ENCODE measurements around the gene FOXP1. TPM values are rescaled to one million over a fixed set of nuclear protein-coding genes. Genes with fewer than 3 reads are reported as not detected.

Gene FOXP1
- total and polyA plus RNA-seq, 2 of the 13 experiments (the other 11 are each of a cell fraction or from before 2014, with no cell fraction given), result 40.4 to 59.0 TPM

DNA sequence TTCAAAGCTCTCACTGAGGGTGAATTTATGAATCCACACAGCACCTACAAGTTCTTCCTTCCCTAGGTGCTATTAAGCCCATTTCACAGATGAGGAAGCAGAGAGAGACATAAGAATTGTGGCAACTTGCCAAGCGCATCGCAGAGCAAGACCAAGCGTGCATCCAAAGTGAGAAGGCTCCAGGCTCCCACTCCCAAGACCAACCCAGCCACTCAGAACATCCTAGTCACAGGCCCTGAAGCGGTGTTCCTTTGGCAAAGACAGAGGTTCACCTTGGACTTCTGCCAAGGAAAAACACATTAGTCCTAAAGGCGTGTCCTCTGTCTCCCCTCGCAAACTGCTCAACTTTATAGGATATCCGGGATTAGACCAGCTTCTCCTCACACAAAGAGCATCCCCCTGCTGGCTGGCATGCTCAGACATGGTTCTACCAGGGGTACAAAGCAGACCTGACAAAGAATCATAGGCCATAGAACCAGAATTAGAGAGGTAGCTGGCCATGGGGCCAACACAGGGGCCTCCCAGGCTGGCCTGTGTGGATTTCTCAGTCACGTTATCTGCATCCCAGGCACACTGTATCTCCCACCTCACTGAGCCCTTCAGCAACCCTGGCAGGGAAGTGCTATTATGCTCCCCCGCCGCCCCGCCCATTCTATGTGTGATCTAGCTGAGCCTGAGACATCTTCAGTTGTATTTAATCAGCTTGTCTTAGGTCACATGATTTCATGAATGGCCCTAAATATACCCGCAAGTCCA lies 160.2 kb downstream of the FOXP1 start:
- DNase-seq (ENCODE audit: low spot score), result no peak
- H3K4me3 ChIP-seq (replicated peaks in 1 of 3; ENCODE audit: insufficient read depth in 1 of 3, low read depth in 2 of 3, low read length in 3 of 3), result no peak overlapping the region
- intact Hi-C loops (cut with micrococcal nuclease; ENCODE audit: unreplicated experiment) (no loop called here), in situ Hi-C loops (cut with HindIII; ENCODE audit: extremely low pct_ligation_motif_present, low pct_unique_long_range_greater_than_20kb) (no loop called here)
- H3K9me3 ChIP-seq (ENCODE audit: low read length), result no peaks in the 10 kb centered on the region
- over 99% methylated on average over 10 of the region's 12 CpGs for WGBS (ENCODE audit: low lambda C conversion rate)
- H3K27me3 ChIP-seq (ENCODE audit: control insufficient read depth in 1 of 2, insufficient read depth in 2 of 2, low read length in 2 of 2), result no peaks in the 10 kb centered on the region
- TF ChIP-seq, protein P1, sequence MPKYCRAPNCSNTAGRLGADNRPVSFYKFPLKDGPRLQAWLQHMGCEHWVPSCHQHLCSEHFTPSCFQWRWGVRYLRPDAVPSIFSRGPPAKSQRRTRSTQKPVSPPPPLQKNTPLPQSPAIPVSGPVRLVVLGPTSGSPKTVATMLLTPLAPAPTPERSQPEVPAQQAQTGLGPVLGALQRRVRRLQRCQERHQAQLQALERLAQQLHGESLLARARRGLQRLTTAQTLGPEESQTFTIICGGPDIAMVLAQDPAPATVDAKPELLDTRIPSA (CRISPR knock-in tag; IDR thresholded peaks at IDR 0.05; ENCODE audit: borderline replicate concordance), result no peak
- TF ChIP-seq ZNF629 (CRISPR knock-in tag; conservative IDR thresholded peaks at IDR 0.05), result peak; percentile 68
- no peak overlapping the region for H3K4me2 ChIP-seq (ENCODE audit: low read depth, low read length)
- no peak for FAIRE-seq
- peak; percentile 55 for ATAC-seq
- H3K27ac ChIP-seq (ENCODE audit: extremely low read length, insufficient read depth, low read length), result no peak overlapping the region
- H3K4me1 ChIP-seq (ENCODE audit: insufficient read depth, low read length), result peaks cover 4% of the 10 kb centered on the region; the same call in 1 of the 2 replicates
- ChIA-PET POLR2A (no interaction called here), CTCF (ENCODE audit: low intra/inter-chr PET ratio, low total read pairs) (no interaction called here)
- H3K9ac ChIP-seq (ENCODE audit: insufficient read depth, low read depth, low read length), result no peak overlapping the region
- BruUV-seq (replicated peaks), result no TSS peak
- peaks cover 0 to 5% of the 10 kb centered on the region in 2 experiments; a peak in 1 of 5 replicates for H3K36me3 ChIP-seq (replicated peaks in 1 of 2; ENCODE audit: control insufficient read depth in 1 of 2, insufficient read depth in 2 of 2, low read length in 2 of 2)
- peaks cover 32% of the 10 kb centered on the region for H3K79me2 ChIP-seq (ENCODE audit: insufficient read depth, low read length)
- H4K20me1 ChIP-seq (ENCODE audit: insufficient read depth, low read length), result peaks cover 9% of the 10 kb centered on the region
- no peak overlapping the region for H2AFZ ChIP-seq (ENCODE audit: low read length)

DNA sequence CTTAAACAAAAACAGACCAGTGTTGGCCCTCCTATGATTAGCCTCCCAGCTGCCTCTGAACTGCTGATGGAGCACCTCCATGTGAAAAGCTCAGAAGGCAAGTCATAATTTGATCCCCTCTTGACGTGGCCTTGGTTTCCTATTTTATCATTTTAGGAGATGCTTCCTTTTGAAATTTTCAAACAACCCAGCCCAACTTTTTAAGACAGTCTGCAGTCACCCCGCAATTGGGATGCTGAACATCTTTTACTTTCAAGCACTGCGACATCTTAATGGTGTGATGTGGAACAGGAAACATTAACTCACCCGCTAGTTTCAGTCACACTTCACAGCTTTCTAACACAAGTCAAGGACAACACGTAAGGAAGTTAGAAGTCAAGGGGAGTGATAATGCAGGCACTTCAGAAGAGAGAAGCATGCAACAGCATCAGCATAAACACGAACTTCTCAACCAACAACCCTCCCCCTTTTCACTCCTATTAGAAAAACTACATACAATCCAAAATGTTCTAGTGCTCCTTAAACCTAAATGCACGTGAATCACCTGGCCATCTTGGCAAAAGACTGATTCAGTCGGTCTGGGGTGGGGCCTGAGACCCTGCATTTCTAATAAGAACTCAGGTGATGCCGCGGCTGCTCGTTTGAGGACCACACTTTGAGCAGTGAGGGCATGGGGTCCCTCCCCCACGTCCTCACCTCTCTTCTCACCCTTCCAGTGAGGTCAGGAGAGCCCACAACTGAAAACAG lies 161.5 kb downstream of the FOXP1 start:
- H3K79me2 ChIP-seq (ENCODE audit: insufficient read depth, low read length), result peaks cover 29% of the 10 kb centered on the region
- H4K20me1 ChIP-seq (ENCODE audit: insufficient read depth, low read length), result peaks cover 9% of the 10 kb centered on the region
- no peak overlapping the region for H3K9ac ChIP-seq (ENCODE audit: insufficient read depth, low read depth, low read length)
- H3K36me3 ChIP-seq (replicated peaks in 1 of 2; ENCODE audit: control insufficient read depth in 1 of 2, insufficient read depth in 2 of 2, low read length in 2 of 2), result peaks cover 0 to 5% of the 10 kb centered on the region in 2 experiments; a peak in 1 of 5 replicates
- no peak for DNase-seq (ENCODE audit: low spot score)
- no peak overlapping the region for H3K4me3 ChIP-seq (replicated peaks in 1 of 3; ENCODE audit: insufficient read depth in 1 of 3, low read depth in 2 of 3, low read length in 3 of 3)
- ChIA-PET POLR2A (no interaction called here), CTCF (ENCODE audit: low intra/inter-chr PET ratio, low total read pairs) (no interaction called here)
- H3K27me3 ChIP-seq (ENCODE audit: control insufficient read depth in 1 of 2, insufficient read depth in 2 of 2, low read length in 2 of 2), result no peaks in the 10 kb centered on the region
- BruUV-seq (replicated peaks), result no TSS peak
- intact Hi-C loops (cut with micrococcal nuclease; ENCODE audit: unreplicated experiment) (no loop called here), in situ Hi-C loops (cut with HindIII; ENCODE audit: extremely low pct_ligation_motif_present, low pct_unique_long_range_greater_than_20kb) (no loop called here)
- H2AFZ ChIP-seq (ENCODE audit: low read length), result no peak overlapping the region
- H3K4me2 ChIP-seq (ENCODE audit: low read depth, low read length), result no peak overlapping the region
- no peak overlapping the region for H3K27ac ChIP-seq (ENCODE audit: extremely low read length, insufficient read depth, low read length)
- no peaks in the 10 kb centered on the region for H3K9me3 ChIP-seq (ENCODE audit: low read length)
- peaks cover 9% of the 10 kb centered on the region for H3K4me1 ChIP-seq (ENCODE audit: insufficient read depth, low read length)
- WGBS (ENCODE audit: low lambda C conversion rate), result 97% methylated on average over 12 of the region's 12 CpGs
- ATAC-seq, result no peak
- FAIRE-seq, result no peak
- TF ChIP-seq, protein P2, sequence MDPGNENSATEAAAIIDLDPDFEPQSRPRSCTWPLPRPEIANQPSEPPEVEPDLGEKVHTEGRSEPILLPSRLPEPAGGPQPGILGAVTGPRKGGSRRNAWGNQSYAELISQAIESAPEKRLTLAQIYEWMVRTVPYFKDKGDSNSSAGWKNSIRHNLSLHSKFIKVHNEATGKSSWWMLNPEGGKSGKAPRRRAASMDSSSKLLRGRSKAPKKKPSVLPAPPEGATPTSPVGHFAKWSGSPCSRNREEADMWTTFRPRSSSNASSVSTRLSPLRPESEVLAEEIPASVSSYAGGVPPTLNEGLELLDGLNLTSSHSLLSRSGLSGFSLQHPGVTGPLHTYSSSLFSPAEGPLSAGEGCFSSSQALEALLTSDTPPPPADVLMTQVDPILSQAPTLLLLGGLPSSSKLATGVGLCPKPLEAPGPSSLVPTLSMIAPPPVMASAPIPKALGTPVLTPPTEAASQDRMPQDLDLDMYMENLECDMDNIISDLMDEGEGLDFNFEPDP (CRISPR knock-in tag; conservative IDR thresholded peaks at IDR 0.05), result no peak
- TF ChIP-seq YEATS2 (CRISPR knock-in tag; IDR thresholded peaks at IDR 0.05; ENCODE audit: borderline replicate concordance) (no peak), ZNF713 (CRISPR knock-in tag; IDR thresholded peaks at IDR 0.05) (no peak), HIVEP1 (CRISPR knock-in tag; IDR thresholded peaks at IDR 0.05) (no peak), ZNF746 (CRISPR knock-in tag; IDR thresholded peaks at IDR 0.05) (no peak), GABPA (IDR thresholded peaks at IDR 0.05; ENCODE audit: low read depth, low read length) (no peak), GABPA (CRISPR knock-in tag; IDR thresholded peaks at IDR 0.05; ENCODE audit: low read depth) (no peak), NRL (CRISPR knock-in tag; IDR thresholded peaks at IDR 0.05; ENCODE audit: borderline replicate concordance) (no peak), MBD4 (IDR thresholded peaks at IDR 0.05; ENCODE audit: borderline replicate concordance, low read length) (no peak), HMG20A (CRISPR knock-in tag; IDR thresholded peaks at IDR 0.05; ENCODE audit: borderline replicate concordance) (no peak), TCF7 (IDR thresholded peaks at IDR 0.05; ENCODE audit: low read depth) (no peak), CENPBD1 (CRISPR knock-in tag; IDR thresholded peaks at IDR 0.05; ENCODE audit: borderline replicate concordance, low read depth) (no peak), CCAR2 (optimal IDR thresholded peaks at IDR 0.05; ENCODE audit: low read depth, low read length) (no peak)
